GM19099 (cell line): ENCODE data around the gene PCDHGA1.

ENCODE experiments used
- POLR2A ChIP-seq: IDR thresholded peaks from 3 replicates; pipeline ENCODE4 v1.6.1; 2011; ENCODE audit warnings: low read depth; ENCODE audit not compliant: insufficient read length; ENCODE audit errors: extremely low read depth

The PCDHGA1 gene

DNA sequence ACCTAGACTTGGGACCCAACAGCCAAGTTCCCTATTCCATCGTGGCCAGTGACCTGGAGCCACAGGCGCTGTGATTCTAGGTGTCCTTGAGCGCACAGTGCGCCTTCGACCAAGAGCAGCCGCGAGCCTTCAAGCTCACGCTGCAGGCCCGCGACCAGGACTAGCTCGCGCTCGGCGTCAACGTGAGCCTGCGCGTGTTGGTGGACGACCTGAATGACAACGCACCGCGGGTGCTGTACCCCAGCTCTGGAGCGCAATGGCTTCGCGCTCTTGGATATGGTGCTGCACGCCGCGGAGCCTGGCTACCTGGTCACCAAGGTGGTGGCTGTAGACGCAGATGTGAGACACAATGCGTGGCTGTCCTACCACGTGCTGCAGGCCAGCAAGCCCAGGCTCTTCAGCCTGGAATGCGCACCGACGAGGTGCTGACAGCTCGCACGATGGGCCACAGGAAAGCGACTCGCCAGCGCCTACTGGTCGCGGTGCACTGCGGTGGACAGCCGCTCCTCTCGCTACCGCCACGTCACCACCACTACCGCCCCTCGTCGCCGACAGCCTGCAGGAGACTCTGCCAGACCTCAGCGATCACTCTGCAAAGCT is 111.4 kb downstream of the PCDHGA1 start:
- TF ChIP-seq POLR2A: no peak

DNA sequence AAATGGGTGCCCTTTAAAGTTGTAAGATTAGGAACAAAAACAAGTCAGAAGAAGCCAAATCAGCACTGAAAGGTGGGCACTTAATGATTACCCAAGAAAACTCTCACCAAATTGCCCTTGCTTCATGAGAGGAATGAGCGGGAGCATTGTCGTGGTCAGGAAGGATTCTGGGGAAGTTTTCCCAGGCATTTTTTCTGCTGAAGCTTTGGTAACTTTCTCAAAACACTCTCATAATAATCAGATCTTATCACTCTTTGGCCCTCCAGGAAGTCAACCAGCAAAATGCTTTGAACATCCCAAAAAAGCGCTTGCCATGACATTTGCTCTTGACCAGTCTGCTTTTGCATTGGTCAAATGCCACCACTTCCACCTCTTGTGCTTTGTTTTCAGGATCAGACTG is 135.0 kb downstream of the PCDHGA1 start:
- TF ChIP-seq POLR2A: no peak

DNA sequence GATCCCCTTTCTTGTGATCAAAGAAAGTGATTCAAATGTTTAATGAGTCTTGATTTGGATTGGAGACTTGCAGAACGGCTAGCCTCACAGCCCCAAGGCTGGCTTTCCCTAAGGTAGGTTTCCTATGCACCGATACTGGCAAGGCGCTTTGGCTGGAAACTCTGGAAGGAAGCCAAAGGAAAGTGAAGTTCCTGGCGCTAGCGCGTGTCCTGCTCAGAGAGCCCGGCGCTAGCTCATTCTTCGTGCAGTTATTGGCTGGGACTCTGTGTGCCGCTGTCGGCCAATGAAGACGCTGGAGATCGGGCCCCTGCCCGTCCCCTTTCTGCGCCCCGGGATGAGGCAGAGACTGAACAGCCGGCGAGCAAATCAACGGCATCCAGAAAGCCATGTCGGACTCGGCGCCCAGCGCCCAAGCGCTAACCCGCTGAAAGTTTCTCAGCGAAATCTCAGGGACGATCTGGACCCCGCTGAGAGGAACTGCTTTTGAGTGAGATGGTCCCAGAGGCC is 145.4 kb downstream of the PCDHGA1 start, which contains the start of gene PCDHGC3:
Gene PCDHGC3, plus strand, starts transcription at position 342 of the 507 bp plus-strand sequence. Its CDS starts 151 bp downstream, at position 493.
- no peak for TF ChIP-seq POLR2A

DNA sequence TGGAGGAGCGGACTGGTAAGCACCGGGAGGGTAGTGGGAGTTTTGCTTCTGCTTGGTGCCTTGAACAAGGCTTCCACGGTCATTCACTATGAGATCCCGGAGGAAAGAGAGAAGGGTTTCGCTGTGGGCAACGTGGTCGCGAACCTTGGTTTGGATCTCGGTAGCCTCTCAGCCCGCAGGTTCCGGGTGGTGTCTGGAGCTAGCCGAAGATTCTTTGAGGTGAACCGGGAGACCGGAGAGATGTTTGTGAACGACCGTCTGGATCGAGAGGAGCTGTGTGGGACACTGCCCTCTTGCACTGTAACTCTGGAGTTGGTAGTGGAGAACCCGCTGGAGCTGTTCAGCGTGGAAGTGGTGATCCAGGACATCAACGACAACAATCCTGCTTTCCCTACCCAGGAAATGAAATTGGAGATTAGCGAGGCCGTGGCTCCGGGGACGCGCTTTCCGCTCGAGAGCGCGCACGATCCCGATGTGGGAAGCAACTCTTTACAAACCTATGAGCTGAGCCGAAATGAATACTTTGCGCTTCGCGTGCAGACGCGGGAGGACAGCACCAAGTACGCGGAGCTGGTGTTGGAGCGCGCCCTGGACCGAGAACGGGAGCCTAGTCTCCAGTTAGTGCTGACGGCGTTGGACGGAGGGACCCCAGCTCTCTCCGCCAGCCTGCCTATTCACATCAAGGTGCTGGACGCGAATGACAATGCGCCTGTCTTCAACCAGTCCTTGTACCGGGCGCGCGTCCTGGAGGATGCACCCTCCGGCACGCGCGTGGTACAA is 146.0 kb downstream of the PCDHGA1 start:
- no peak for TF ChIP-seq POLR2A

DNA sequence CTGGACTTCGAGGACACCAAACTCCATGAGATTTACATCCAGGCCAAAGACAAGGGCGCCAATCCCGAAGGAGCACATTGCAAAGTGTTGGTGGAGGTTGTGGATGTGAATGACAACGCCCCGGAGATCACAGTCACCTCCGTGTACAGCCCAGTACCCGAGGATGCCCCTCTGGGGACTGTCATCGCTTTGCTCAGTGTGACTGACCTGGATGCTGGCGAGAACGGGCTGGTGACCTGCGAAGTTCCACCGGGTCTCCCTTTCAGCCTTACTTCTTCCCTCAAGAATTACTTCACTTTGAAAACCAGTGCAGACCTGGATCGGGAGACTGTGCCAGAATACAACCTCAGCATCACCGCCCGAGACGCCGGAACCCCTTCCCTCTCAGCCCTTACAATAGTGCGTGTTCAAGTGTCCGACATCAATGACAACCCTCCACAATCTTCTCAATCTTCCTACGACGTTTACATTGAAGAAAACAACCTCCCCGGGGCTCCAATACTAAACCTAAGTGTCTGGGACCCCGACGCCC is 146.8 kb downstream of the PCDHGA1 start:
- TF ChIP-seq POLR2A: no peak

DNA sequence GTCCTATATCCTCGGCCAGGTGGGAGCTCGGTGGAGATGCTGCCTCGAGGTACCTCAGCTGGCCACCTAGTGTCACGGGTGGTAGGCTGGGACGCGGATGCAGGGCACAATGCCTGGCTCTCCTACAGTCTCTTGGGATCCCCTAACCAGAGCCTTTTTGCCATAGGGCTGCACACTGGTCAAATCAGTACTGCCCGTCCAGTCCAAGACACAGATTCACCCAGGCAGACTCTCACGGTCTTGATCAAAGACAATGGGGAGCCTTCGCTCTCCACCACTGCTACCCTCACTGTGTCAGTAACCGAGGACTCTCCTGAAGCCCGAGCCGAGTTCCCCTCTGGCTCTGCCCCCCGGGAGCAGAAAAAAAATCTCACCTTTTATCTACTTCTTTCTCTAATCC is 147.5 kb downstream of the PCDHGA1 start:
- TF ChIP-seq POLR2A: no peak

DNA sequence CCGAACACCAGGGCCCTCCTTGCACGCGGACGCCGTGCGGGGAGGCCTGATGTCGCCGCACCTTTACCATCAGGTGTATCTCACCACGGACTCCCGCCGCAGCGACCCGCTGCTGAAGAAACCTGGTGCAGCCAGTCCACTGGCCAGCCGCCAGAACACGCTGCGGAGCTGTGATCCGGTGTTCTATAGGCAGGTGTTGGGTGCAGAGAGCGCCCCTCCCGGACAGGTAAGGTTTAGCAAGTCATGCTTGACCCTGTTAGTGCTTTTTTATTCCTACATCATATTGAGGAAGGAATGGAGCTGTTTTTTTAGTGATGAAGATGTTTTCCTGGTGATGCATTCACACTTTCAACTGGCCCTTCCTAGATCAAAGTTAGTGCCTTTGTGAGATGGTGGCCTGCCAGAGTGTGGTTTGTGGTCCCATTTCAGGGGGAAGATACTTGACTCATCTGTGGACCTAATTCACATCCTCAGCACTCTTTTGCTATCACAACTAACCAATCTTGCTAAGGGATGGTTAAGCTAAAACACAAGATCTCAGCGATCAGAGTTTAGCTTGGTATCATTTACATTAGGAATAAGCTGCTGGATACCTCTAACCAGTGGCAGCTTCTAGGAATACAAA is 148.1 kb downstream of the PCDHGA1 start:
- no peak for TF ChIP-seq POLR2A

DNA sequence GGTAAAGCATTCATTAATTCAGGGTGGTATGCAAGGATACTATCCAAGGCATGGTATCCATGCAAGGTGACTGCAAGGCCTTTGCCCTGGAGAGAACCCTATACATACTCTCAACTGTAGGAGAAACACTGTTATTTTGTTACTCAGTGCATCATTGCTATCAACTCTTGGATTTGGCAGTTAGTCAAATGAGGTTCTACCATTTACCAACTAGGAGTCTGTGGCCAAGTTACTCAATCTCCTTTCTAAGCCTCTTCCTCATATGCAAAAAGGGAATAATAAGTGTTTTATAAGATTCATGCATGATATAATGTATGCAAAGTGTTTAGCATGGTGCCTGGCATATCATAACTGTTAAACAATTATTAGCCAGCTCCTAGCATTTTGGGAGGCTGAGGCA is 149.5 kb downstream of the PCDHGA1 start:
- TF ChIP-seq POLR2A: no peak

DNA sequence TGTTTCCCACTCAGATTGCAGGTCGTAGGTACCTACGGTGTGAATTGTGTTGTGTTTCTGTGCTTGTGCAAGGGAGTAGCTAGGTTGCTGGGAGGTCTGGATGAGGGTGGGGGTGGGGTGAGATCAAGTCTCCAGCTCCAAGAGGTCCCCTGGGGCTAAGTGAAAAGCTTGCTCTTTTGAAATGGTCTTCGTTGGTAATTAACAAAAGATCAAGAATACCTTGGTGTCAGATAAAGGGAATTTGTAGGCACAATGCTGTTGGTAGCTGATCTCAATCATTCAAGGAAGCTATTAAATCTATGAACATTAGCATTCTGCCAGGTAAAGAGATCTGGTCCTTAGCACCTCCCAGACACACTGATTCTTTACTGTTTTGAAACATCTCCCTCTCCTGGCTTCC is 153.6 kb downstream of the PCDHGA1 start:
- TF ChIP-seq POLR2A: no peak

DNA sequence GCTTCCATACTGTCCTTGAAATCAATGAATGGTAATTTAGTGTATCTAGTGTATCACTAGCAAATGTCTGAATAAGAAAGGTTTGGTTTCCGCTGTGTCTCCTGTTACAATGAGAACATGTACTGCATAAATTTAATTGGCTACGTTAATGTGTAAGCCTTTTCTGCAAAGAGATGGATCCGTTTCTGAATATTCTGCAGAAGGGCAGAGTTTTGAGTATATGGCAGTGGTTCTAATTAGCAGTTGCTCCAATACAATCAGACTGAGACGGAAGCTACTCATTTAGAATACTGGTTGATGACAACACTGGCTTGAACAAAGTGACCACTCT is 154.0 kb downstream of the PCDHGA1 start:
- TF ChIP-seq POLR2A: no peak

DNA sequence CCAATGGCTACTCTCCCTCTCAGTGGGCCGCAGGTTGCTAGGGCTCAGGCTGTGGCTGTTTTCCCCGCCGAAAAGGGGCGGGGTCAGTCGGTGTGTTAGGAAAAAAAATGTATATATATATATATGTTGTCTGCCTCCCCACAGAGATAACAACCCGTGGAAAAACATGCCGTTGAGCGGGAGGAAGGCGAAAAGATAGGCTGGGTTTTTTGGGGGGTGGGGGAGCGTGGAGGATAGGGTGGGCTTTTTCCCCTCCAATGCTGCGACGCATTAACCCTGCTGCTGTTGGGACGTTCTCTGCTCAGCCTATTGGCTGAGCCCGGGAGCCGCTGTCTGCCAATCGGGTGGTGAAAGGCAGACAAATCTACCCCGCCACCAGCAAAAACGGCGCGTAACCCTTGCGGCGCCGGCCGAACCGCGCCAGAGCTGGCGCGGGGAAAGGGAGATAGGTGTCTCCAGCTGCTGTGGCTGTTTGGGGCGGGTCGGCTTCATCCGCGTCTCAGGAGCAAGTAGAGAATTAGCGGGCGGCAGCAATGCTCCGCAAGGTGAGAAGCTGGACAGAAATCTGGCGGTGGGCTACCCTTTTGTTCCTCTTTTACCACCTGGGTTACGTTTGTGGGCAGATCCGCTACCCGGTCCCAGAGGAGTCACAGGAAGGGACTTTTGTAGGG is 154.5 kb downstream of the PCDHGA1 start, which contains the start of gene PCDHGC4:
Gene PCDHGC4, plus strand, starts transcription at position 390 of the 671 bp plus-strand sequence. Its CDS starts 144 bp downstream, at position 534.
- no peak for TF ChIP-seq POLR2A

DNA sequence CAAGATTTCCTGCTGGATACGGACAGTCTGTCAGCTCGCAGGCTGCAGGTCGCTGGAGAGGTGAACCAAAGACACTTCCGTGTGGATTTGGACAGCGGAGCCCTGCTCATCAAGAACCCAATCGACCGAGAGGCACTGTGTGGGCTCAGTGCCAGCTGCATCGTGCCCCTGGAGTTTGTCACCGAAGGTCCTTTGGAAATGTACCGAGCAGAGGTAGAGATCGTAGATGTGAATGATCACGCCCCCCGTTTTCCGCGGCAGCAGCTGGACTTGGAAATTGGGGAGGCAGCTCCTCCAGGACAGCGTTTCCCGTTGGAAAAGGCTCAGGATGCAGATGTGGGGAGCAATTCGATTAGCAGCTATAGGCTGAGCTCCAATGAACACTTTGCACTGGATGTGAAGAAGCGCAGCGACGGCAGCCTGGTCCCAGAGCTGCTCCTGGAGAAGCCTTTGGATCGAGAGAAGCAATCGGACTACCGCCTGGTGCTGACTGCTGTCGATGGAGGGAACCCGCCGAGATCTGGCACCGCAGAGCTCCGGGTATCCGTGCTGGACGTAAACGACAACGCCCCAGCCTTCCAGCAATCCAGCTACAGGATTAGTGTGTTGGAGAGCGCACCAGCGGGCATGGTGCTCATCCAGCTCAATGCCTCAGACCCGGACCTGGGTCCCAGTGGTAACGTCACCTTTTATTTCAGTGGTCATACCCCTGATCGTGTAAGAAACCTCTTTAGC is 155.2 kb downstream of the PCDHGA1 start:
- no peak for TF ChIP-seq POLR2A

DNA sequence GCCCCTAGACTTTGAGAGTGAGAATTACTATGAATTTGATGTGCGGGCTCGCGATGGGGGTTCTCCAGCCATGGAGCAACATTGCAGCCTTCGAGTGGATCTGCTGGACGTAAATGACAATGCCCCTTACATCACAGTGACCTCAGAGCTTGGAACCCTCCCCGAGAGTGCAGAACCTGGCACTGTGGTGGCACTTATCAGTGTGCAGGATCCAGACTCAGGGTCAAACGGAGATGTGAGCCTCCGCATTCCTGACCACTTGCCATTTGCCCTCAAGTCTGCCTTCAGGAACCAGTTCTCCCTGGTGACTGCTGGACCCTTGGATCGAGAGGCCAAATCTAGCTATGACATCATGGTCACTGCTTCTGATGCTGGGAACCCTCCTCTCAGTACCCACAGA is 155.8 kb downstream of the PCDHGA1 start:
- no peak for TF ChIP-seq POLR2A

DNA sequence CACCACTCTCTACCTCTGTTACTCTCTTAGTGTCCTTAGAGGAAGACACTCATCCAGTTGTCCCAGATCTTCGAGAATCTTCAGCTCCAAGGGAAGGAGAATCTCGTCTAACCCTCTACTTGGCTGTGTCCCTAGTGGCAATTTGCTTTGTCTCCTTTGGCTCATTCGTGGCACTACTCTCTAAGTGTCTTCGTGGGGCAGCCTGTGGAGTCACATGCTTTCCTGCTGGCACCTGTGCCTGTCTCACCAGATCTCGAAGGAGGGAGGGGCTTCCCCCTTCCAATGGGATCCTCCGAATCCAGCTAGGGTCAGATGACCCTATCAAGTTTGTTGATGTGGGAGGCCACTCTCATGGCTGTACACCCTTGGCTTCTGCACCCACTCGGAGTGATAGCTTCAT is 156.8 kb downstream of the PCDHGA1 start:
- no peak for TF ChIP-seq POLR2A
